Gastrocnemius medialis (tissue), 4 donors: Measurements from ENCODE around the gene B4GALT7.

ENCODE experiments used
- POLR2A ChIP-seq, 2 donors: fragments of 450-650 bp; IDR thresholded peaks; one replicate each; pipeline ENCODE4 v1.6.1; 2017; ENCODE audit warnings: antibody characterized with exemption in 2 of 2, mild to moderate bottlenecking in 2 of 2, moderate library complexity in 2 of 2
- TF ChIP-seq, protein P1 (sequence below), 5 experiments: fragments of 450-650 bp in 3 of 5; fragments of 200-600 bp in 2 of 5; sonication (generic) in 2 of 5; IDR thresholded peaks in 4 of 5; conservative IDR thresholded peaks in 1 of 5; 1 replicate in 4 of 5; 2 replicates in 1 of 5; pipeline ENCODE4 v1.5.1; 2016 to 2019; ENCODE audit warnings: antibody characterized with exemption in 5 of 5, mild to moderate bottlenecking in 3 of 5, moderate library complexity in 3 of 5

DNA sequence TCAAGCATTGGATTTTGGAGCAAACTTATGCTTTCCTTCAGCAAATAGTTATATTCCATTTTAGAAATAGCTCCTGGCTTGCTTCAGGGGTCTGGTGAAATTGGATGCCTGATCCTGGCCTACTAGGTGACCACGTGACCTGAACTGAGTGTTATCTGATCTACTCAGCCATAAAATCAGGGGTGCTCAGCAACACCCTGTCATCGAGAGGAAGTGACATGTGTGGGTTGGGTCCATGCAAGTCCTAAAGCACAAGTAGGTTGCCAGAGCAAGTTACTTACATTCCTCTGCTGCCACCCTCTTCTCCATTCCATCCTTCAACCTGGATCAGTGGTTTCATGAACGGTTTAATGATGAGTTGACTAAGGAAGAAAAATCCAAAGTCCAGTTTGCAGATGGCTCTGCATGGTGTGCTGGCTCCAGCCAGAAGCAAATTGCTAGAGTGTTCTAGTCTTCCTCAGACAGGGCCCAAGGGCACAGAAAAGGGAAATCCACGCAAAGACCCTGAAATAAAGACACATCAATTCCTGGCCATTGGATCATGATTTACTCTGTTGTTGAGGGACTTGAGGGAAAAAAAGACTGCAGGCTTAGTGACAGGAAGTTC lies 42.8 kb upstream of the B4GALT7 start:
- TF ChIP-seq, protein P1, sequence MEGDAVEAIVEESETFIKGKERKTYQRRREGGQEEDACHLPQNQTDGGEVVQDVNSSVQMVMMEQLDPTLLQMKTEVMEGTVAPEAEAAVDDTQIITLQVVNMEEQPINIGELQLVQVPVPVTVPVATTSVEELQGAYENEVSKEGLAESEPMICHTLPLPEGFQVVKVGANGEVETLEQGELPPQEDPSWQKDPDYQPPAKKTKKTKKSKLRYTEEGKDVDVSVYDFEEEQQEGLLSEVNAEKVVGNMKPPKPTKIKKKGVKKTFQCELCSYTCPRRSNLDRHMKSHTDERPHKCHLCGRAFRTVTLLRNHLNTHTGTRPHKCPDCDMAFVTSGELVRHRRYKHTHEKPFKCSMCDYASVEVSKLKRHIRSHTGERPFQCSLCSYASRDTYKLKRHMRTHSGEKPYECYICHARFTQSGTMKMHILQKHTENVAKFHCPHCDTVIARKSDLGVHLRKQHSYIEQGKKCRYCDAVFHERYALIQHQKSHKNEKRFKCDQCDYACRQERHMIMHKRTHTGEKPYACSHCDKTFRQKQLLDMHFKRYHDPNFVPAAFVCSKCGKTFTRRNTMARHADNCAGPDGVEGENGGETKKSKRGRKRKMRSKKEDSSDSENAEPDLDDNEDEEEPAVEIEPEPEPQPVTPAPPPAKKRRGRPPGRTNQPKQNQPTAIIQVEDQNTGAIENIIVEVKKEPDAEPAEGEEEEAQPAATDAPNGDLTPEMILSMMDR (IDR thresholded peaks at IDR 0.05 in 4 of 5, conservative IDR thresholded peaks at IDR 0.05 in 1 of 5) = no peak
- TF ChIP-seq POLR2A (IDR thresholded peaks at IDR 0.05) = no peak
